Stimulated activated CD8-positive, alpha-beta memory T cell treated with anti-CD3 and anti-CD28 coated beads, Interleukin-15, amount 100 ng/mL, for 48 hours (primary cell): ENCODE results near the gene MFGE8.

Experiments
- DNase-seq, 2 donors: peaks; one replicate each; pipeline ENCODE4 v3.0.0-alpha.2; 2020; ENCODE audit warnings: low read depth in 2 of 2

MFGE8 gene

GRCh38 chr15:88898736-88899135 is 14.4 kb downstream of the MFGE8 start:
- no peak for DNase-seq

- peak; percentile 71 to 75 for DNase-seq
Measured at GRCh38 chr15:88897456-88898194, 15.6 kb downstream of the MFGE8 start.

- DNase-seq = no peak
Measured at GRCh38 chr15:88897142-88897455, 16.1 kb downstream of the MFGE8 start.

- DNase-seq = no peak
Measured at GRCh38 chr15:88896333-88897033, 16.7 kb downstream of the MFGE8 start.

- peak; percentile 62 to 63 for DNase-seq
Measured at GRCh38 chr15:88894819-88895767, 18.1 kb downstream of the MFGE8 start, which contains the start of gene HAPLN3. HAPLN3 (minus strand) TSS chr15:88895544; CDS start chr15:88887298, 8,246 bp downstream.

DNA sequence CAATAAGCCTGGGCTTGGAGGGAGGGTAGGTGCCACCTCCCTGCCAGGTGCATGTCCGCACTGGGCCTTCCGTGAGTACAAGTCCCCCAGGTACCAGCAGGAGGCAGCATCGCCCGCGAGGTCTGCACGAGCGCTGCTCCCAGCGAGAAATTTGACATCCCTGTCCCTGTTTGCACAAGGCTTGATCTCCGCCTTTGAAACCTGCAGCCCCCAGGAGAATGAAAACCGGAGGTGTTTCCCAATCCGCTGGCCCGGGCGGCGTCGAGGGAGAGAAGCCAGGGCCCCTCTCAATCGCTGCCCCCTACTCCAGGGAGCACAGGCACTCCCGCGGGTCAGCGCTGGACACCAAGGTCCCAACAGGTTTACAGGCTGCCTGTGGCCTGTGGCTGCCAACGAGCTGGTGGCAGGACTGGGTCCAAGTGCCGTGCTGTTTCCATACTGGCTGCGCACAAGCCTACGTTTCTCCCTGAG is 18.8 kb downstream of the MFGE8 start:
- DNase-seq = peak; percentile 68 to 74

DNA sequence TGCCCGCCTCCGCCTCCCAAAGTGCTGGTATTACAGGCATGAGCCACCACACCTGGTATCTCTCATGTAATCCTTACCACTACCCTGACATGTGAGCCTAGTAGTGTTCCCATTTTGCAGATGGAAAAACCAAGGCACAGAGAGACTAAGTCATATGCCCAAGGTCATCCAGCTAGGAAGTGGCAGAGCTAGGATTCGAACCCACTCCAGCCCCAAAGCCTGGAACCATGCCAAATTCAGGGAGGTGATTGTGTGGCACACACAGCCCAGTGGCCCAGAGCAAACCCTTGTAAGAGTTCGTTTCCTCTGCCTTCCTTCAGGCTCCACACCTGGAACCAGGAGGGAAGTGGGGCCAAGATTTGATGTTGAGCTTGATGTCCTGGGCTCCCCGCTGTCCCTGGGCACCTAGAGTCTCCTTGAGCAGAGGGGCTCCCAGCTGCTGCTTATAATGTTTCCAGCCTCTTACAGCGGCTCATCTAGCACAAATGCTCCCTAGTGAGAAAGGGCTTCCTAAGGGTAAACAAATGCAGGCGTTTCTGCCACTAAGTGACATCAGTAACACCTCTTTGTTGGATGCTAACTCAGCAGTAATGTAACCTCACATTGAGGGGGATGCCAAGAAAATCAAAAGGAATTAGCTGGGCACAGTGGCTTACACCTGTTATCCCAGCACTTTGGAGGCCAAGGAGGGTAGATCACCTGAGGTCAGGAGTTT is 21.5 kb downstream of the MFGE8 start:
- DNase-seq = no peak

- no peak for DNase-seq
Measured at GRCh38 chr15:88890495-88890894, 22.7 kb downstream of the MFGE8 start.

- DNase-seq = no peak
Measured at GRCh38 chr15:88888719-88889118, 24.5 kb downstream of the MFGE8 start.

DNA sequence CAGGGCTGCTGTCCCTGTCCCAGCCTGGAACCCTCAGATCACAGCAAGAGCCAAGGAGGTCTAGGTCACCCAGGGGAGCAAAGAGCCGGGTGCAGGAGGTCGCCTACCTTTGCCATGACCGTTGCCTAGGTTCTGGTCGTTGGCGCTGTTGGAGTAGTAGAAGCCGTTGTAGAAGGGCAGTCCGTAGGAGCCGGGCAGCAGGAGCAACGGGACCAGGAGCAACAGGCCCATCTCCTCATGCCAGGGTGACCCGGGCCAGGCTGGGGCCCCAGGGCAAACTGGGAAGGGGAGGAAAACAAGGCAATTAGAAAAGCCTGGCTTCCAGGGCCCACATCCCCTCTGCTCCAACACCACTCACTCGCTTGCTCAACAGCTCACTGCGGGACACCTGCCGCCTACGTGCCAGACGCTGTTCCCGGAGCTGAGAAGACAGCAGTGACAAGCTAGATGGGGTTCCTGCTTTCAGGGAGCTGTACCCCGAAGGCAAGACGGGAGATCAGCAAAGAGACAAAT is 26.1 kb downstream of the MFGE8 start:
- DNase-seq = no peak

GRCh38 chr15:88882785-88883184 is 30.4 kb downstream of the MFGE8 start:
- no peak for DNase-seq

DNA sequence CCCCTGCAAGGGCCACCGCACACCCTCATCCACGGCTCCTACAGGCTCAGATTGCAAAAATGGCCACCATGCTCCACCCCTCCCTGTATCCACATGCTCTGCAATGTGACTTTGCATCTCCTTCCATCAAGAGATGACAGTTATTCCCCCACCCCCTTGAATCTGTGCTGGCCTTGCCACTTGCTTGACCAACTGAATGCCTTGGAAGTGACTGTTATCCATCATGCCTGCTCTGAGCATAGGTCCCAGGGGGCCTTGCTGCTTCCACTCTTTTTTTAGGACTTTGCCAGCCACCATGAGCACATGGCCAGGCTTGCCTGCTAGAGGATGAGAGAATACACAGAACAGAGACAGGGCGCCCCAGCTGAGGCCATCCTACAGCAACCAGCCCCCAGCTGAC is 31.4 kb downstream of the MFGE8 start:
- no peak for DNase-seq

DNA sequence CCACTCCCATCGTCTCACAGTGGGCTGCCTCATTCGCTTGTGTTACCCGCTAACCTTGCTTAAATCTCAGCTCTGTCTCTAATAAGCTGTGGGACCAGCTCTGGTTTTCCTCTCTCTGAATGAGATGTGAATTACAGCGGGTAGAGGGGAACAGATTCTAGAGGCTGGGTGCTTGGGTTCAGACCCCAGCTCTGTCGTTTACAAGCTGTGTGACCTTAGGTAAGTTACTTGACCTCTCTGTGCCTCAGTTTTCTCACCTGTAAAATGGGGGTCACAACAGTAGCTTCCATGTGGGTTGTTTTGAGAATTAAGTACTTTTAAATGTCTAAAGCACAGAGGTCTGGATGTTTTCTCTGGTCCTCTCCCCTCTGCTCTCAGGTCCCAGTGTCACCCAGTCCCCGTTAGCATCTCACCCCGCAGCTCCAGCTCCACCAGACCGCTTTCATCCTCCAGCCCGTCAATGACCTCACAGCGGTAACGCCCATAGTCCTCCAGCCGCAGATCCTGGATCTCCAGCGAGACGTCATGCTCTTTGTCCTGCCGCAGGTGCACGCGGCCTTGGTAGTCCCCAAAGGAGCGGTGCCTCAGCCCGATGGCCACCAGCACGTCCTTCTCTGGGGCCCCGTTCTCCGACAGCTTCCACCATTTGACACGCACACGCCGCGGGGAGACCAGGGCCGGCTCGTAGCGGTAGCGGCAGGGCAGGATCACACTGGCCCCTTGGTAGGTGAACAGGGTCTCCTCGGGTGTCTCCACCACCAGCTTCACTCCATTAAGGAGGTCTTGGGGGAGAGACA is 32.0 kb downstream of the MFGE8 start:
- no peak for DNase-seq

- DNase-seq = peak in 1 of 2 donors; percentile 16
Measured at GRCh38 chr15:88878720-88879184, 34.4 kb downstream of the MFGE8 start.

DNA sequence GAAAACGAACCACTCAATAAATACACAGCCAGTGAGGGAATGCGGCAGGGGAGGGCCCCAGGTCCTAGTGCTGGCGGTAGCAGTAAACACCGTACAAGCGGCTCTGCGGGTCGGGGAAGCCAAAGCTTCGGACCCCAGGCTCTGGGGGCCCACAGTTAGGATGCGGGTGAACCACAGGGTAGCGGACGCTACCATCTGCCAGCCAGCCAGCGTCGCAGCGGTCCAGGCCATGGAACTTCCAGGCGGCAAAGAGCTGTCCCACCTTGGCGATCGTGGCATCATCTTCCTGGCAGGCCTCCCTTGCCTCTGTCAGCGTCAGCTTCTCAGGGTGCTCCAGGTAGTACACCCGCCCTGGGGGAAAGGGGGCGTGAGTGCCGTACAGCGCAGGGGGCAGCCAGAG is 35.3 kb downstream of the MFGE8 start:
- DNase-seq = no peak

DNA sequence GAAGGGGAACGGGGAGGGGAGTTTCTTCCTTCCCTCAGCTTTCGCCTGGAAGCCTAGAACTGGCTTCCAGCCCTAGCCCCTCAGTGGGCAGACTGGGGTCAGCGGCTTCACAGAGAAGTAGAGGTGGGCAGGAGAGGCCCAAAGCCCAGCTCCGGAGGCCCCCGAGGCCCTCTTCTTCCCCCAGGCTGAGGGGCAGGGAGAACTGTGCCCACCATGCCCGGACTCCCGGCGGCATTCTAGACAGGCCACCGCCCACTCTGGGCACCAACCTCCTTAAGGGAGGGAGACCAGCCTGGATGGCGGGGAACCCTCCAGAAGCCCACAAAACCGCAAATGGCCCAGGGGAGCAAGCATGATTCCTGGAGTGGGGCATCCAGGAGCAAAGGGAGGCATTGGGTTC is 35.8 kb downstream of the MFGE8 start:
- DNase-seq = no peak

DNA sequence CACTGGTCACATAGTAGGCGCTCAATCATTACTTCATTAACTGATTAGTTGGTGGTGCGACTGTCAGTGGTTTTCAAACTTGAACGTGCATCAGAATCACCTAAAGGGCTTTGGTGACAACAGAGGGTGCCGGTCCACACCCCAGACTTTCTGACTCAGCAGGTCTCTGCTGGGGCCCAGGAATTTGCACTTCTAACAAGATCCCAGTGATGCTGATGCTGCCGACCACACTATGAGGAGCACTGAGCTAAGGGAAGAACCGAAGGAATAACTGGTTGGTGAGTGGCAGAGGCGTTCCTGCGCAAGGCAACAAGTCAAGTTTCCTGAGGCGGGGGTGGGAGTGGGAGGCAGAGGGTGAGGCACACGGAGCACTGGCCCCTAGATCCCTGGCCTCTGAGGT is 36.6 kb downstream of the MFGE8 start:
- no peak for DNase-seq

DNA sequence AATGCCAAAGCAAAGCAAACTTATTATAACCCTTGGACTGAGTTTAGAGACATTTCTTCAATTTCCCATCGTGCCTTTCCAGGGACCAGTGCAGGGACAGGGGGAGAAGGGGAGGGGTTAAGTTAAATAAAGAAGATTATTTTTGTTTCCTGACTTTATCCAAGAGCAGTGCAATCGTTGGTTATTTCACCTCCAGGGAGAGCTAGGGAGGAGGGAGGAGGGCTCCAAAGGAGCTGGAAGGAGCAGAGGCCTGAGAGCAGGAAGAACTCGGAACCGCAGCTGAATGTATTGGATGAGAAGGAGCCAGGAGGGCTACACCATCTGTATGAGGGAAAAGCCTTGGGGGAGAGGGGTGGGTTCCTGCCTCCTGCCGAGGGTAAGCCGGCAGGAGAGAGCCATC is 38.5 kb downstream of the MFGE8 start:
- DNase-seq = no peak

GRCh38 chr15:88874275-88874674 is 38.9 kb downstream of the MFGE8 start:
- DNase-seq = no peak

GRCh38 chr15:88873786-88874185 is 39.4 kb downstream of the MFGE8 start:
- DNase-seq = no peak
